ENCODE measurements around the gene INTS11. TPM values are rescaled to one million over a fixed set of nuclear protein-coding genes. Genes with fewer than 3 reads are reported as not detected.

The INTS11 gene
- total and polyA plus RNA-seq, 4 donors: 26.3 to 40.5 (median 34.5) TPM

DNA sequence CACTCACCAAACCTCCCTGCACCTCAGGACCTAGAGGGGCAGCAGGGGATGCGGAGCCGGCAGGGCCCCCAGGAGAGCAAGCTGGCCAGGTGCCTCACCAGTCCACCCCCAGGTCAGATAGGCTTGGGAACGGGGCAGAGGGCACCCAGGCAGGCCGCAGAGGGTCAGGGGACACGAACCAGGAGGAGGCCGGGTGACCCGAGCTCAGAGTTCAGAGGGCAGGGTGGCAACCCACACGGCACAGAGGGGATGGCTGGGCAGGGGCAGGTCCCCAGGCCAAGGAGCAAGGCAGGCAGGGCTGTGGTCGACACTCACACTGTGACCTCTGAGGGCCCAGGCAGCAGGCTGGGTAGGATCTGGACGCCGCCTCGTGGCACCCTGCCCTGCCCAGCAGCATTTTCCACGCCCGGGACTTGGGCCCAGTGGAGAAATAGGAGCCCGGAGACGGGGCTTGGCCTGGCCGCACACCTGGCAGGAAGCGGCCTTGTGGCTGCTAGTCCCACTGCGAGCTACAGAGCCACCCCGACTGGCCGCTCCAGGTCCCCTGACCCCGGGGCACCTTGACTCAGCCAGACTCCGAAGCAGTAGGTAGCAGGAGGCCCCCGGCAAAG lies 19.5 kb upstream of the INTS11 start:
- H3K9ac ChIP-seq (ENCODE audit: low read depth in 1 of 2, low read length in 2 of 2): peak overlapping the region in 1 of 2 donors; percentile 60

More for the DNA sequence above, 19.5 kb upstream of the INTS11 start:
- H3K27me3 ChIP-seq (ENCODE audit: control insufficient read depth in 4 of 4, insufficient read depth in 4 of 4, low read length in 3 of 4): no peaks in the 10 kb centered on the region
- H3K4me3 ChIP-seq (ENCODE audit: low read depth in 1 of 3, low read length in 3 of 3): no peak overlapping the region
- H3K9me3 ChIP-seq (ENCODE audit: control insufficient read depth in 4 of 4, low read length in 3 of 4): no peaks in the 10 kb centered on the region
- WGBS: 36% methylated on average over 24 of the region's 24 CpGs
- H3K27ac ChIP-seq (ENCODE audit: low read depth in 1 of 2, low read length in 2 of 2): peak overlapping the region; percentile 9 to 67
- no peak for DNase-seq (ENCODE audit: low spot score)
- TF ChIP-seq NR2F2 (IDR thresholded peaks at IDR 0.05) (peak; percentile 88), FOXA1 (IDR thresholded peaks at IDR 0.05) (no peak), JUND (IDR thresholded peaks at IDR 0.05) (no peak), YY1 (IDR thresholded peaks at IDR 0.05) (no peak), SP1 (IDR thresholded peaks at IDR 0.05) (peak; percentile 65), TAF1 (conservative IDR thresholded peaks at IDR 0.05) (no peak), EGR1 (IDR thresholded peaks at IDR 0.05; ENCODE audit: low read depth in 2 of 2) (peak in 1 of 2 donors; percentile 35), HNF4G (IDR thresholded peaks at IDR 0.05) (peak; percentile 71), GABPA (IDR thresholded peaks at IDR 0.05 in 1 of 2, conservative IDR thresholded peaks at IDR 0.05 in 1 of 2) (peak in 1 of 2 donors; percentile 48), HNF4A (conservative IDR thresholded peaks at IDR 0.05) (peak; percentile 97 to 99), RXRA (IDR thresholded peaks at IDR 0.05) (peak; percentile 89 to 92), FOXA2 (IDR thresholded peaks at IDR 0.05) (peak; percentile 37)
- TF ChIP-seq, protein P1, sequence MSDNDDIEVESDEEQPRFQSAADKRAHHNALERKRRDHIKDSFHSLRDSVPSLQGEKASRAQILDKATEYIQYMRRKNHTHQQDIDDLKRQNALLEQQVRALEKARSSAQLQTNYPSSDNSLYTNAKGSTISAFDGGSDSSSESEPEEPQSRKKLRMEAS (IDR thresholded peaks at IDR 0.05): no peak
- TF ChIP-seq, protein P2, sequence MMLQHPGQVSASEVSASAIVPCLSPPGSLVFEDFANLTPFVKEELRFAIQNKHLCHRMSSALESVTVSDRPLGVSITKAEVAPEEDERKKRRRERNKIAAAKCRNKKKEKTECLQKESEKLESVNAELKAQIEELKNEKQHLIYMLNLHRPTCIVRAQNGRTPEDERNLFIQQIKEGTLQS (IDR thresholded peaks at IDR 0.05): no peak
- TF ChIP-seq, protein P3, sequence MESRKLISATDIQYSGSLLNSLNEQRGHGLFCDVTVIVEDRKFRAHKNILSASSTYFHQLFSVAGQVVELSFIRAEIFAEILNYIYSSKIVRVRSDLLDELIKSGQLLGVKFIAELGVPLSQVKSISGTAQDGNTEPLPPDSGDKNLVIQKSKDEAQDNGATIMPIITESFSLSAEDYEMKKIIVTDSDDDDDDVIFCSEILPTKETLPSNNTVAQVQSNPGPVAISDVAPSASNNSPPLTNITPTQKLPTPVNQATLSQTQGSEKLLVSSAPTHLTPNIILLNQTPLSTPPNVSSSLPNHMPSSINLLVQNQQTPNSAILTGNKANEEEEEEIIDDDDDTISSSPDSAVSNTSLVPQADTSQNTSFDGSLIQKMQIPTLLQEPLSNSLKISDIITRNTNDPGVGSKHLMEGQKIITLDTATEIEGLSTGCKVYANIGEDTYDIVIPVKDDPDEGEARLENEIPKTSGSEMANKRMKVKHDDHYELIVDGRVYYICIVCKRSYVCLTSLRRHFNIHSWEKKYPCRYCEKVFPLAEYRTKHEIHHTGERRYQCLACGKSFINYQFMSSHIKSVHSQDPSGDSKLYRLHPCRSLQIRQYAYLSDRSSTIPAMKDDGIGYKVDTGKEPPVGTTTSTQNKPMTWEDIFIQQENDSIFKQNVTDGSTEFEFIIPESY (IDR thresholded peaks at IDR 0.05): no peak
- TF ChIP-seq, protein P4, sequence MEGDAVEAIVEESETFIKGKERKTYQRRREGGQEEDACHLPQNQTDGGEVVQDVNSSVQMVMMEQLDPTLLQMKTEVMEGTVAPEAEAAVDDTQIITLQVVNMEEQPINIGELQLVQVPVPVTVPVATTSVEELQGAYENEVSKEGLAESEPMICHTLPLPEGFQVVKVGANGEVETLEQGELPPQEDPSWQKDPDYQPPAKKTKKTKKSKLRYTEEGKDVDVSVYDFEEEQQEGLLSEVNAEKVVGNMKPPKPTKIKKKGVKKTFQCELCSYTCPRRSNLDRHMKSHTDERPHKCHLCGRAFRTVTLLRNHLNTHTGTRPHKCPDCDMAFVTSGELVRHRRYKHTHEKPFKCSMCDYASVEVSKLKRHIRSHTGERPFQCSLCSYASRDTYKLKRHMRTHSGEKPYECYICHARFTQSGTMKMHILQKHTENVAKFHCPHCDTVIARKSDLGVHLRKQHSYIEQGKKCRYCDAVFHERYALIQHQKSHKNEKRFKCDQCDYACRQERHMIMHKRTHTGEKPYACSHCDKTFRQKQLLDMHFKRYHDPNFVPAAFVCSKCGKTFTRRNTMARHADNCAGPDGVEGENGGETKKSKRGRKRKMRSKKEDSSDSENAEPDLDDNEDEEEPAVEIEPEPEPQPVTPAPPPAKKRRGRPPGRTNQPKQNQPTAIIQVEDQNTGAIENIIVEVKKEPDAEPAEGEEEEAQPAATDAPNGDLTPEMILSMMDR (IDR thresholded peaks at IDR 0.05; ENCODE audit: low read depth, low read length, missing input control): no peak
- TF ChIP-seq, protein P5, sequence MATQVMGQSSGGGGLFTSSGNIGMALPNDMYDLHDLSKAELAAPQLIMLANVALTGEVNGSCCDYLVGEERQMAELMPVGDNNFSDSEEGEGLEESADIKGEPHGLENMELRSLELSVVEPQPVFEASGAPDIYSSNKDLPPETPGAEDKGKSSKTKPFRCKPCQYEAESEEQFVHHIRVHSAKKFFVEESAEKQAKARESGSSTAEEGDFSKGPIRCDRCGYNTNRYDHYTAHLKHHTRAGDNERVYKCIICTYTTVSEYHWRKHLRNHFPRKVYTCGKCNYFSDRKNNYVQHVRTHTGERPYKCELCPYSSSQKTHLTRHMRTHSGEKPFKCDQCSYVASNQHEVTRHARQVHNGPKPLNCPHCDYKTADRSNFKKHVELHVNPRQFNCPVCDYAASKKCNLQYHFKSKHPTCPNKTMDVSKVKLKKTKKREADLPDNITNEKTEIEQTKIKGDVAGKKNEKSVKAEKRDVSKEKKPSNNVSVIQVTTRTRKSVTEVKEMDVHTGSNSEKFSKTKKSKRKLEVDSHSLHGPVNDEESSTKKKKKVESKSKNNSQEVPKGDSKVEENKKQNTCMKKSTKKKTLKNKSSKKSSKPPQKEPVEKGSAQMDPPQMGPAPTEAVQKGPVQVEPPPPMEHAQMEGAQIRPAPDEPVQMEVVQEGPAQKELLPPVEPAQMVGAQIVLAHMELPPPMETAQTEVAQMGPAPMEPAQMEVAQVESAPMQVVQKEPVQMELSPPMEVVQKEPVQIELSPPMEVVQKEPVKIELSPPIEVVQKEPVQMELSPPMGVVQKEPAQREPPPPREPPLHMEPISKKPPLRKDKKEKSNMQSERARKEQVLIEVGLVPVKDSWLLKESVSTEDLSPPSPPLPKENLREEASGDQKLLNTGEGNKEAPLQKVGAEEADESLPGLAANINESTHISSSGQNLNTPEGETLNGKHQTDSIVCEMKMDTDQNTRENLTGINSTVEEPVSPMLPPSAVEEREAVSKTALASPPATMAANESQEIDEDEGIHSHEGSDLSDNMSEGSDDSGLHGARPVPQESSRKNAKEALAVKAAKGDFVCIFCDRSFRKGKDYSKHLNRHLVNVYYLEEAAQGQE (IDR thresholded peaks at IDR 0.05): no peak
- H3K36me3 ChIP-seq (ENCODE audit: control insufficient read depth in 4 of 4, insufficient read depth in 3 of 4, low read depth in 1 of 4, low read length in 3 of 4): peaks cover 0 to 24% (median 7%) of the 10 kb centered on the region in 4 donors
- peaks cover 34 to 58% (median 53%) of the 10 kb centered on the region in 4 donors for H3K4me1 ChIP-seq (ENCODE audit: control insufficient read depth in 4 of 4, insufficient read depth in 4 of 4, low read length in 3 of 4)

Measured in liver (tissue), 9 donors.